Astrocyte of the cerebellum (primary cell): ENCODE measurements around the gene TRIM24.

Source experiments
- DNase-seq: peaks from one replicate; pipeline ENCODE4 v3.0.0-alpha.2; 2011; ENCODE audit warnings: low read depth
- H3K4me3 ChIP-seq: 2 replicates; pipeline ENCODE4 v1.5.1; 2011; ENCODE audit warnings: mild to moderate bottlenecking, low read depth, low read length, moderate library complexity
- CTCF ChIP-seq: IDR thresholded peaks from 2 replicates; pipeline ENCODE4 v1.5.1; 2012; ENCODE audit warnings: low read length, low read depth, moderate library complexity, mild to moderate bottlenecking; ENCODE audit errors: missing control alignments
- in situ Hi-C: cut with HindIII; loops from 2 replicates; pipeline ENCODE4 v1.10.0; 2017; ENCODE audit warnings: low sequenced_read_pairs

Gene TRIM24

GRCh38 chr7:138625084-138625848 lies 165.2 kb downstream of the TRIM24 start:
- no peak for TF ChIP-seq CTCF
- DNase-seq: no peak
- in situ Hi-C loops: no loop called here
- no peak overlapping the region for H3K4me3 ChIP-seq

- no peak for TF ChIP-seq CTCF
- in situ Hi-C loops: no loop called here
Observed at GRCh38 chr7:138625849-138626230, 165.8 kb downstream of the TRIM24 start.

GRCh38 chr7:138626846-138627245 lies 166.8 kb downstream of the TRIM24 start:
- no peak for DNase-seq
- in situ Hi-C loops: no loop called here
- H3K4me3 ChIP-seq: no peak overlapping the region
- no peak for TF ChIP-seq CTCF

More at GRCh38 chr7:138625849-138626230, 165.8 kb downstream of the TRIM24 start:
- H3K4me3 ChIP-seq: no peak overlapping the region
- no peak for DNase-seq

- H3K4me3 ChIP-seq: no peak overlapping the region
- in situ Hi-C loops: no loop called here
- no peak for DNase-seq
- no peak for TF ChIP-seq CTCF
Observed at GRCh38 chr7:138627361-138627760, 167.3 kb downstream of the TRIM24 start.

- in situ Hi-C loops: no loop called here
- H3K4me3 ChIP-seq: no peak overlapping the region
- DNase-seq: no peak
- TF ChIP-seq CTCF: no peak
Observed at GRCh38 chr7:138630059-138630610, 170.1 kb downstream of the TRIM24 start.

GRCh38 chr7:138632384-138632783 lies 172.3 kb downstream of the TRIM24 start:
- H3K4me3 ChIP-seq: no peak overlapping the region
- no peak for TF ChIP-seq CTCF
- no peak for DNase-seq
- in situ Hi-C loops: no loop called here
